Measurements from ENCODE around the gene ELOVL6. TPM values are rescaled to one million over a fixed set of nuclear protein-coding genes. Genes with fewer than 3 reads are reported as not detected.
"Not testable (repeated sequence)": the region's sequence is repeated elsewhere in the genome, so short reads cannot be mapped to it uniquely, and the experiment has no call there.

ELOVL6 gene
- total RNA-seq, 3 donors from 2014 or later, result 21.8 to 59.8 (median 50.3) TPM

- no peaks in the 10 kb centered on the region for H3K9me3 ChIP-seq
- no peak for TF ChIP-seq CTCF (IDR thresholded peaks at IDR 0.05)
- DNase-seq (no peak), ATAC-seq (no peak)
- no peaks in the 10 kb centered on the region for H3K36me3 ChIP-seq (ENCODE audit: low read depth)
- H3K4me3 ChIP-seq, result no peak overlapping the region
- intact Hi-C loops (cut with DNase I, micrococcal nuclease), result no loop called here
- no peaks in the 10 kb centered on the region for H3K4me1 ChIP-seq (ENCODE audit: low read depth)
These were observed 33.5 kb upstream of the ELOVL6 start for GRCh38 chr4:110231869-110232268.

GRCh38 chr4:110229266-110229665 is 30.9 kb upstream of the ELOVL6 start:
- Histone ChIP-seq H3K36me3 (ENCODE audit: low read depth) (no peaks in the 10 kb centered on the region), H3K4me1 (ENCODE audit: low read depth) (no peaks in the 10 kb centered on the region), H3K4me3 (no peak overlapping the region), H3K9me3 (no peaks in the 10 kb centered on the region)
- intact Hi-C loops (cut with DNase I, micrococcal nuclease), result no loop called here
- ATAC-seq, result no peak
- no peak for DNase-seq
- no peak for TF ChIP-seq CTCF (IDR thresholded peaks at IDR 0.05)

- intact Hi-C loops (cut with DNase I, micrococcal nuclease), result no loop called here
- TF ChIP-seq CTCF (IDR thresholded peaks at IDR 0.05), result no peak
- Histone ChIP-seq H3K36me3 (ENCODE audit: low read depth) (no peaks in the 10 kb centered on the region), H3K9me3 (no peaks in the 10 kb centered on the region), H3K4me1 (ENCODE audit: low read depth) (no peaks in the 10 kb centered on the region), H3K4me3 (no peak overlapping the region)
- no peak for ATAC-seq
- DNase-seq, result no peak
These were observed 26.4 kb upstream of the ELOVL6 start for GRCh38 chr4:110224812-110225211.

DNA sequence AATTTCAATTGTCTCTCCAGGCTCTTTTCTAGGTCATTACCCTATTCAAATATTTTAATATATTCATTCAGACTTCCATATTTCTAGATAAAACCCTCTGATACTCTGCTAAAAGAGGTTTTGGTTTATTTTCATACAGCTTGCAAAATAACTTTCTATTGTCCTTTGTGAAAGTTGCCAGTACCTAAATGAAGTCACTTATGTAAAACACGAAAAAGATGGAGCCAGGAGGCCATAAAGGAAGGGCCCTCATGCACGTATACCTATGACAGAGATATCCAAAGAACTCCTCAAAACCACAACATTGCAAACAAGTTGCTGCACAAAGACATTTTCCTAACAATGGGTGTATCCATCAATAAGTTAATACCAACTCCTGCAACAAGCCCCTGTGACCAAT is 25.7 kb upstream of the ELOVL6 start:
- intact Hi-C loops (cut with DNase I, micrococcal nuclease), result no loop called here
- Histone ChIP-seq H3K9me3 (peaks cover under 1% of the 10 kb centered on the region), H3K4me1 (ENCODE audit: low read depth) (no peaks in the 10 kb centered on the region), H3K36me3 (ENCODE audit: low read depth) (no peaks in the 10 kb centered on the region), H3K4me3 (no peak overlapping the region)
- DNase-seq, result no peak
- ATAC-seq, result no peak
- TF ChIP-seq CTCF (IDR thresholded peaks at IDR 0.05), result no peak

DNA sequence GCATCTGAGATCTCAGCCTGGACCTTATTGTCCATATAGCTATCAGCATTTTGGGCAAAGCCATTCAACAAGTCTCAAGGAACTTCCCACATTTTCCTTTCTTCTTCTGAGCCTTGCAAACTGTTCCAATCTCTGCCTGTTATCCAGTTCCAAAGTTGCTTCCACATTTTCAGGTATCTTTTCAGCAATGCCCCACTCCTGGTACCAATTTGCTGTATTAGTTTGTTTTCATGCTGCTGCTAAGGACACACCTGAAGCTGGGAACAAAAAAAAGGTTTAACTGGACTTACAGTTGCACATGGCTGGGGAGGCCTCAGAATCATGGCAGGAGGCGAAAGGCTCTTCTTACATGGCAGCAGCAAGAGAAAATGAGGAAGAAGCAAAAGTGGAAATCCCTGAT is 20.5 kb upstream of the ELOVL6 start:
- H3K4me3 ChIP-seq; H3K9me3 ChIP-seq; H3K36me3 ChIP-seq (ENCODE audit: low read depth); ATAC-seq; H3K4me1 ChIP-seq (ENCODE audit: low read depth); DNase-seq: not testable (repeated sequence)
- intact Hi-C loops (cut with DNase I, micrococcal nuclease), result loop anchor here in 1 of 2 donors (10.0 kb wide), 1 partner anchor 164 kb away; no protein-coding TSS in a partner anchor

DNA sequence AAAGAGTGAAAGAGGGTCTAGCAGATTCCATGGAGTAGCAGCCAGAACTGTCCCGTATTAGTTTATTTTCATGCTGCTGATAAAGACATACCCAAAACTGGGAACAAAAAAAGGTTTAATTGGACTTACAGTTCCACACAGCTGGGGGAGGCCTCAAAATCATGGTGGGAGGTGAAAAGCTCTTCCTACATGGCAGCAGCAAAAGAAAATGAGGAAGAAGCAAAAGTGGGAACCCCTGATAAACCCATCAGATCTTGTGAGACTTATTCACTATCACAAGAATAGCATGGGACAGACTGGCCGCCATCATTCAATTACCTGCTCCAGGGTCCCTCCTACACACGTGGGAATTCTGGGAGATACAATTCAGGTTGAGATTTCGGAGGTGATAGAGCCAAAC is 18.8 kb upstream of the ELOVL6 start:
- intact Hi-C loops (cut with DNase I, micrococcal nuclease), result loop anchor here in 1 of 2 donors (10.0 kb wide), 1 partner anchor 162 kb away; no protein-coding TSS in a partner anchor
- H3K9me3 ChIP-seq; H3K36me3 ChIP-seq (ENCODE audit: low read depth); H3K4me1 ChIP-seq (ENCODE audit: low read depth); ATAC-seq; H3K4me3 ChIP-seq; DNase-seq: not testable (repeated sequence)

GRCh38 chr4:110216129-110216528 is 17.7 kb upstream of the ELOVL6 start:
- H3K4me1 ChIP-seq (ENCODE audit: low read depth), result no peaks in the 10 kb centered on the region
- H3K4me3 ChIP-seq, result no peak overlapping the region
- H3K36me3 ChIP-seq (ENCODE audit: low read depth), result no peaks in the 10 kb centered on the region
- intact Hi-C loops (cut with DNase I, micrococcal nuclease), result loop anchor here in 1 of 2 donors (10.0 kb wide), 1 partner anchor 161 kb away; no protein-coding TSS in a partner anchor
- no peak for DNase-seq
- ATAC-seq, result no peak
- peaks cover 4% of the 10 kb centered on the region for H3K9me3 ChIP-seq
- TF ChIP-seq CTCF (IDR thresholded peaks at IDR 0.05), result no peak

Data from mucosa of descending colon (tissue), 3 donors.